Endothelial cell (in vitro differentiated cells): Measurements from ENCODE around the gene AMIGO1. TPM values are rescaled to one million over a fixed set of nuclear protein-coding genes. Genes with fewer than 3 reads are reported as not detected.
A peak's percentile ranks its signal among the peaks of the same experiment; 100 is the strongest.

Experiments
- DNase-seq: peaks from one replicate; pipeline ENCODE4 v3.0.0; 2021; ENCODE audit warnings: low spot score
- H3K27ac Mint-ChIP-seq: one replicate; pipeline ENCODE4 v1.8.0; 2021; ENCODE audit warnings: mixed read lengths, inconsistent platforms; ENCODE audit not compliant: unreplicated experiment
- H3K27me3 Mint-ChIP-seq: one replicate; pipeline ENCODE4 v1.8.0; 2021; ENCODE audit warnings: mild to moderate bottlenecking, moderate library complexity, mixed read lengths, inconsistent platforms; ENCODE audit not compliant: unreplicated experiment
- H3K36me3 Mint-ChIP-seq: one replicate; pipeline ENCODE4 v1.8.0; 2021; ENCODE audit warnings: mild to moderate bottlenecking, low read depth, mixed read lengths, inconsistent platforms; ENCODE audit not compliant: unreplicated experiment
- H3K4me1 Mint-ChIP-seq: one replicate; pipeline ENCODE4 v1.8.0; 2021; ENCODE audit warnings: mild to moderate bottlenecking, mixed read lengths, inconsistent platforms; ENCODE audit not compliant: unreplicated experiment
- H3K4me3 Mint-ChIP-seq: one replicate; pipeline ENCODE4 v1.8.0; 2021; ENCODE audit warnings: mild to moderate bottlenecking, mixed read lengths, inconsistent platforms; ENCODE audit not compliant: unreplicated experiment
- H3K9me3 Mint-ChIP-seq: one replicate; pipeline ENCODE4 v1.8.0; 2021; ENCODE audit warnings: mixed read lengths, inconsistent platforms; ENCODE audit not compliant: unreplicated experiment
- CTCF ChIP-seq: fragments of 200-600 bp; sonication (generic); IDR thresholded peaks from one replicate; pipeline ENCODE4 v1.5.0; 2021; ENCODE audit warnings: antibody characterized with exemption; ENCODE audit not compliant: unreplicated experiment
- total RNA-seq: library from RNA; stranded (reverse); fragmentation: NEBNext Ultra II Directional; extraction: Animal tissue kit (Norgen Biotek cat#: 25700); gene quantifications from one replicate; pipeline ENCODE4 v1.2.1, GENCODE V29; 2021; ENCODE audit not compliant: unreplicated experiment

Gene AMIGO1
- total RNA-seq, 1 donor from 2014 or later, result 1.2 TPM

GRCh38 chr1:109513110-109513710, 3.7 kb upstream of the AMIGO1 start:
- no peak for DNase-seq
- Mint-ChIP-seq H3K4me3 (no peak overlapping the region), H3K27ac (no peak overlapping the region), H3K9me3 (no peaks in the 10 kb centered on the region), H3K27me3 (peaks cover 22% of the 10 kb centered on the region), H3K4me1 (peaks cover 8% of the 10 kb centered on the region), H3K36me3 (no peaks in the 10 kb centered on the region)
- TF ChIP-seq CTCF, result no peak

GRCh38 chr1:109508873-109509175, 703 bp downstream of the AMIGO1 start:
- Mint-ChIP-seq H3K36me3 (no peaks in the 10 kb centered on the region), H3K9me3 (no peaks in the 10 kb centered on the region), H3K4me1 (peaks cover 5% of the 10 kb centered on the region), H3K4me3 (peak overlapping the region; percentile 88), H3K27ac (peak overlapping the region; percentile 57), H3K27me3 (peaks cover 22% of the 10 kb centered on the region)
- no peak for TF ChIP-seq CTCF
- DNase-seq, result no peak

- Mint-ChIP-seq H3K36me3 (no peaks in the 10 kb centered on the region), H3K27ac (peak overlapping the region; percentile 57)
Observed at GRCh38 chr1:109508001-109508872, 1.3 kb downstream of the AMIGO1 start.

GRCh38 chr1:109504974-109505373, 4.6 kb downstream of the AMIGO1 start:
- DNase-seq, result no peak
- no peak overlapping the region for H3K27ac Mint-ChIP-seq
- H3K4me3 Mint-ChIP-seq, result no peak overlapping the region
- H3K4me1 Mint-ChIP-seq, result peaks cover 2% of the 10 kb centered on the region
- peaks cover 13% of the 10 kb centered on the region for H3K27me3 Mint-ChIP-seq
- no peak for TF ChIP-seq CTCF
- no peaks in the 10 kb centered on the region for H3K9me3 Mint-ChIP-seq
- H3K36me3 Mint-ChIP-seq, result peaks cover 7% of the 10 kb centered on the region

More at GRCh38 chr1:109508001-109508872, 1.3 kb downstream of the AMIGO1 start:
- no peak for DNase-seq
- Mint-ChIP-seq H3K4me3 (peak overlapping the region; percentile 88), H3K4me1 (peaks cover 5% of the 10 kb centered on the region), H3K27me3 (peaks cover 22% of the 10 kb centered on the region), H3K9me3 (no peaks in the 10 kb centered on the region)
- no peak for TF ChIP-seq CTCF

GRCh38 chr1:109503935-109504334, 5.6 kb downstream of the AMIGO1 start:
- H3K9me3 Mint-ChIP-seq, result no peaks in the 10 kb centered on the region
- peaks cover 2% of the 10 kb centered on the region for H3K4me1 Mint-ChIP-seq
- peaks cover 13% of the 10 kb centered on the region for H3K27me3 Mint-ChIP-seq
- no peak for DNase-seq
- no peak overlapping the region for H3K27ac Mint-ChIP-seq
- no peak overlapping the region for H3K4me3 Mint-ChIP-seq
- no peak for TF ChIP-seq CTCF
- peaks cover 7% of the 10 kb centered on the region for H3K36me3 Mint-ChIP-seq
